Measurements from ENCODE around the gene VTI1A. TPM values are rescaled to one million over a fixed set of nuclear protein-coding genes. Genes with fewer than 3 reads are reported as not detected.

The VTI1A gene
- total and polyA plus RNA-seq, 8 donors: 7.3 to 20.2 (median 11.6) TPM

- Histone ChIP-seq H3K9me3 (no peaks in the 10 kb centered on the region), H3K36me3 (no peaks in the 10 kb centered on the region), H3K4me1 (peaks cover 8 to 54% (median 34%) of the 10 kb centered on the region in 3 donors), H3K27ac (peak overlapping the region in 1 of 4 donors; percentile 31), H3K27me3 (no peaks in the 10 kb centered on the region), H3K4me3 (no peak overlapping the region)
- FAIRE-seq: no peak
- no peak for TF ChIP-seq CTCF (IDR thresholded peaks at IDR 0.05)
- DNase-seq: no peak
- WGBS, 2 donors: 10 to 14% methylated on average over 3 of the region's 3 CpGs
- intact Hi-C loops (cut with DNase I): no loop called here
- peak in 3 of 4 donors; percentile 29 to 43 (median 35) for ATAC-seq
Observed at GRCh38 chr10:112741830-112742402, 294.9 kb downstream of the VTI1A start.

DNA sequence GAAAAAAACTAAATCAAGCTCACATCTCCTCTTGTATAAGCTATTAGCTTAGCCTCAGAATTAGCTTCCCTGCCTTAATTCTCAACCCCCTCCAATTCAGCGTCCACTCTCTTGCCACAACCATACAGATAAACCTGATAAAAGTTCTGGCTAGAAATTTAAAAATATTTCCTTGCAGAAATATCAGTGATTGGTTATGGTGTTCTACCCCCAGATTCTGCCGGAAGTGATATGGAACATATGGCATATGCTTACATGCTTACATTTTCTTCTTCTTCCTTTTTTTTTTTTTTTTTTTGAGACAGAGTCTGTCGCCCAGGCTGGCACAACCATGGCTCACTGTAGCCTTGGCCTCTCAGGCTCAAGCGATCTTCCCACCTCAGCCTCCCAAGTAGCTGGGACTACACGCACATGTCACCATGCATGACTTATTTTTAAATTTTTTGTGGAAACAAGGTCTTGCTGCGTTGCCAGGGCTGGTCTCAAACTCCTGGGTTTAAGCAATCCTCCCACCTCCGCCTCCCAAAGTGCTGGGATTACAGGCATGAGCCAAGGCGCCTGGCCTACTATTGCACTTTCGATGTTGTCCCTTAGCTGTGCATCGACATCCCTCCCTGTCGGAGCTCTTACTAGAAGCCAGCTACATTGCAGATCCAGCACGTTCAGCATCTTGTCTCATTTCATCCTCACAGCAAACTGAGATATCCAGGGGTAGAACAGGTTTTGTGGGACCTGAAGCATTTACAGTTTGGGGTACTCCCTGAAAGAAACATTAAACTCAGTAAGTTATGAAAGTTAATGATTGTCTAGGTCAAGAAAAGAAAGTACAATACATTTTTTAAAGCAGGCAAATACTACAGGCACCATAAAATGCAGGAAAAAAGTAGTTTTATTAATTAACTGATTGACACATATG is 297.4 kb downstream of the VTI1A start:
- no peaks in the 10 kb centered on the region for H3K9me3 ChIP-seq
- H3K36me3 ChIP-seq: no peaks in the 10 kb centered on the region
- ATAC-seq (no peak), FAIRE-seq (no peak), DNase-seq (no peak)
- intact Hi-C loops (cut with DNase I): no loop called here
- WGBS, 2 donors: 75 to 87% methylated on average over 12 of the region's 12 CpGs
- H3K27ac ChIP-seq: no peak overlapping the region
- H3K4me1 ChIP-seq: peaks cover 8 to 44% (median 32%) of the 10 kb centered on the region in 3 donors
- H3K27me3 ChIP-seq: no peaks in the 10 kb centered on the region
- no peak overlapping the region for H3K4me3 ChIP-seq
- no peak for TF ChIP-seq CTCF (IDR thresholded peaks at IDR 0.05)

DNA sequence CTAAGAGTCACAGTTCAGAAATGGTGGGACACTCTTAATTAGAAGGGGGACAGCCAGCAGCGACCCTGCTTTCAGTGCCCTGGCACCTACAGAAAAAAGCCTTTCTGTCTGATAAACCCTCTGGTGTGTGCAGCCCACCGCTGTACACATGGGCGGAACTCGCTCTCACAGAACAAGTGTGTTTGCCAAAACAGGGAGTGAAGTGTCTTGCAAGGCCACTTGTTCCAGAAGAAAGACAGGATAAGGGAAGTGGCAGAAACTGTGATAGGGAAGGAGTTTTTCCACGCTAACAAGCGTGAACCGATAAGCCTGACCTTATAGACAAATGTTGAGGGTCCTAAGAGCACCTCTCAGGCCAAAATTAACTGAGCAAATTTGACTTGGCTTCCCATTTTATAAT is 299.3 kb downstream of the VTI1A start:
- ATAC-seq: peak in 1 of 4 donors; percentile 13
- DNase-seq: no peak
- H3K9me3 ChIP-seq: no peaks in the 10 kb centered on the region
- no peak for TF ChIP-seq CTCF (IDR thresholded peaks at IDR 0.05)
- no peaks in the 10 kb centered on the region for H3K27me3 ChIP-seq
- no peak overlapping the region for H3K27ac ChIP-seq
- no peak for FAIRE-seq
- H3K4me3 ChIP-seq: no peak overlapping the region
- WGBS, 2 donors: 40 to 42% methylated on average over 7 of the region's 7 CpGs
- peaks cover 8 to 50% (median 27%) of the 10 kb centered on the region in 3 donors for H3K4me1 ChIP-seq
- no peaks in the 10 kb centered on the region for H3K36me3 ChIP-seq
- intact Hi-C loops (cut with DNase I): no loop called here

- TF ChIP-seq CTCF (IDR thresholded peaks at IDR 0.05): no peak
- DNase-seq (no peak), FAIRE-seq (peak; percentile 60), ATAC-seq (peak; percentile 53 to 80 (median 68))
- H3K27me3 ChIP-seq: no peaks in the 10 kb centered on the region
- H3K4me1 ChIP-seq: peaks cover 0 to 24% (median 10%) of the 10 kb centered on the region in 3 donors
- H3K9me3 ChIP-seq: no peaks in the 10 kb centered on the region
- H3K4me3 ChIP-seq: no peak overlapping the region
- intact Hi-C loops (cut with DNase I): no loop called here
- H3K27ac ChIP-seq: peak overlapping the region in 2 of 4 donors; percentile 52 to 54
- H3K36me3 ChIP-seq: no peaks in the 10 kb centered on the region
- WGBS, 2 donors: 23 to 28% methylated on average over 6 of the region's 6 CpGs
Observed at GRCh38 chr10:112750427-112751167, 303.6 kb downstream of the VTI1A start.

Measured in pancreas (tissue), 10 donors.